GM12892 (cell line): ENCODE results near the gene TAS1R3.

ENCODE experiments used
- DNase-seq: peaks from one replicate; pipeline ENCODE4 v3.0.0; 2011; ENCODE audit not compliant: insufficient read length
- FAIRE-seq: peaks from 2 replicates; lab custom pipeline; 2011; peaks lifted over from hg19 to GRCh38; lab: Jason Lieb, UNC
- POLR2A ChIP-seq: IDR thresholded peaks from 2 replicates; pipeline ENCODE4 v1.6.1; 2011; ENCODE audit warnings: low read depth, low read length, control low read depth
- POLR2AphosphoS5 ChIP-seq: IDR thresholded peaks from 2 replicates; pipeline ENCODE4 v1.6.1; 2011; ENCODE audit warnings: low read depth, low read length, control low read depth
- TAF1 ChIP-seq: IDR thresholded peaks from 2 replicates; pipeline ENCODE4 v1.6.1; 2011; ENCODE audit warnings: low read depth, mild to moderate bottlenecking, control low read depth, low read length, borderline replicate concordance

The TAS1R3 gene

GRCh38 chr1:1345860-1346500 is 14.9 kb downstream of the TAS1R3 start:
- TF ChIP-seq POLR2A (no peak), TAF1 (no peak), POLR2AphosphoS5 (no peak)
- FAIRE-seq = no peak
- no peak for DNase-seq

GRCh38 chr1:1346501-1346890 is 15.4 kb downstream of the TAS1R3 start:
- TF ChIP-seq POLR2AphosphoS5 (no peak), TAF1 (no peak), POLR2A (no peak)
- FAIRE-seq (no peak), DNase-seq (no peak)

DNA sequence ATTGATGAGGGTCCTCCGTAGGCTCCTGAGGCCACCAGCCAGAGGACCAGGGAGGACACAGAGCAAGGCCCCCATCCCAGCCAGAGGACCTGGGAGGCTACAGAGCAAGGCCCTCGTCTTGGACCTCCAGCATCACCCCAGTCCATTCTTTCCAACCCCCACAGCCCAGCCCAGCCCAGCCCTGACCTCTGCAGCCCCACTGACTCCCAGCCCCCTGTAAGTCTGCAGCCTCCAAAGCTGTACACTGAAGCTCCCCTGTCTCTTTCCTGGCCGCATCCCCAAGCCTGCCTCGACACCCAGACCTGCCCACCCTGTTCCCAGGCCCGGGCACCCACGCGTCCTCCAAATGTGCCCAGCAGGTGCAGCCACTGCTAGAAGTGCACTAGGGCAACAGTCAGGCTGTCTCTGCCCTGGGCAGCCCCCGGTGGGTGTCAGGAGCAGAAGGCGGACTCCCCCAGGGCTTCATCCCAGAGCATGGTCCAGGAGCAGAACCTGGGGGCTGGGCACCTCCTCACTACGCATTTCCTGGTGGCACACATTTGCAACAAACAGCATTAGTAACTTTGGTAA is 16.0 kb downstream of the TAS1R3 start:
- no peak for TF ChIP-seq POLR2AphosphoS5
- TF ChIP-seq TAF1 = no peak
- FAIRE-seq (no peak), DNase-seq (no peak)

DNA sequence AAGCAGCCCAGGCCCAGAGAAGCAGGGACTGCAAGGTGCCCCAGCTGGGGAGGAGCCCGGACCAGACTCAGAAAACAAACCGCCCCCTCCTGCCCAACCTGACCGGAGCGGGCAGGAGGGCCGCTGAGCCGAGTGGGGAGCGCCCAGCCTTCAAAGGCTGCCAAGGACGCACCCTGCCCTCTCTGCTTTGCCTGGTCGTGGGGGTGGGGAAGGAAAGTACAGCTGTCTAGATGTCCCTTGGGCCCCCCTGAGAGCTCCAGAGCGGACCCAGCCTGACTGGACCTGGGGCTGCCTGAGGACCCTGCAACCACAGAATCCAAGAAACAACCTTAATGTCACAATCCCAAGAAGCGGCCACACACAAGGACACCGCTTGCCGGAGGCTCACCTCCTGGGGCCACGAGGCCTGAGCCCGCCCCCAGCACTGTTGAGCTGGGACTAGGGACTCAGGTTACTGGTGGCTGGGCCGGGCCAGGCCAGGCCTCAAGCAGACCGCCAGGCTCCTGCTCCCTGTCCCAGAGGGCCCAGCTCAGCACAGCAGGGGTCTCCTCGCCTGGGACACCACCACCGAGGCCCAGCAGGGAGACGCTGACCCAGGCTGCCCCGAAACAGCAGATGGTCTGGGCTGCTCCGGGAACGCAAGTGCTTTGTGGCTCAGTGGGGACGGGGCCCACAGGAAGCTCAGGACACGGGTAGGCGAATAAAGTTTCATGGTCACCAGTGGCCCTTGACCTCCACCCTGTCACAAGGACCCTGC is 16.8 kb downstream of the TAS1R3 start:
- DNase-seq (no peak), FAIRE-seq (no peak)
- TF ChIP-seq TAF1 (no peak), POLR2AphosphoS5 (no peak), POLR2A (no peak)

GRCh38 chr1:1348420-1349255 is 17.6 kb downstream of the TAS1R3 start:
- TF ChIP-seq TAF1 (no peak), POLR2AphosphoS5 (no peak), POLR2A (no peak)
- DNase-seq (no peak), FAIRE-seq (peak; percentile 24)

GRCh38 chr1:1349256-1350012 is 18.4 kb downstream of the TAS1R3 start, which contains the start of gene DVL1:
Gene DVL1 (minus strand): TSS chr1:1349418. CDS start chr1:1349065, 353 bp downstream.
- TF ChIP-seq POLR2AphosphoS5 = peak; percentile 48; the same call in 1 of the 2 replicates
- peak; percentile 57; the same call in 1 of the 2 replicates for TF ChIP-seq POLR2A
- no peak for TF ChIP-seq TAF1
- FAIRE-seq (peak; percentile 70), DNase-seq (peak; percentile 93)

DNA sequence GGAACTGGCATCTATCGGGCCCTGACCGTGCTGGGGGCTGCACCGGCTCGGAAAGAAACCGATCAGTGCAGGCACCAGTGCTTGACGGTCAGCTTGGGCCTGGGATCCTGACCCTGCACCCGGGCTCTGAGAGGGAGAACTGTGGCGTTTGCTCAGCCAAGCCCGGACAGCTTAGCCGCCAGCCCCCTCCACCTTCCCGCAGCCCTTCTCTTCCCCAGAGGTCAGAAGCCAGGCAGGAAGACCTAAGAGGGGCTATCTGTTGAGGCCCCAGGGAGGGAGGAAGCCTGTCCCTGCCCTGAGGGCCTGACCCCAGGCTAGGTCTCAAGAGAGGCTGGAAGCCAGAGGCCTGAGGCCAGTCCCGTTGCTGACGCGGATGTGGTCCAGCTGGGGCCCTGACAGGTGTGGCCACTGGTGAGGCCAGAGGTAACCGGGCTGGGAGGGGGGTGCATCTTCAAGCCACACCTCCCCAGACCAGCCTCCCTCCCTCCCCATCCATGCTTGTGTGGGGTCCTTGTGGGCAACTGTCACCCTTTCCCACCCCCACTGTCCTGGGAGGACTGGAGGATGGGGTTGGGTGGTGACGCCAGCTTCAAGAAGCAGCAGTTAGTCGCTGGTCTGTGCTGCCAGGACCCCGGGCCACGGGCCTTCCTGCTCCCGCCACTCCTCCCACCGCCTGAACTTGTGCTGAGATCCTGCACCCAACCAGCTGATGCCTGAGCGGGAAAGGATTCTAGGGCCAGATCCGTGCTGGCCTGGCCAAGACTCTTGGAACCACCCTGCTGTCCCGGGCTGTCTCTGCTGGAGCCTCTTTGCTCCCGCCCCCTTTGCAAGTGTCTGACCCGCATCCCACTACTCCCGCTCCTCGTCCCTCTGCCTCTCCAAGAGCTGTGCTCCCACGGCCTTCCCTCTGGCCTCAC is 20.7 kb downstream of the TAS1R3 start:
- TF ChIP-seq POLR2AphosphoS5 (no peak), TAF1 (no peak), POLR2A (no peak)
- no peak for DNase-seq
- no peak for FAIRE-seq

- FAIRE-seq = no peak
- TF ChIP-seq TAF1 (no peak), POLR2AphosphoS5 (no peak), POLR2A (no peak)
- no peak for DNase-seq
These were observed 21.8 kb downstream of the TAS1R3 start for GRCh38 chr1:1352786-1353388.

DNA sequence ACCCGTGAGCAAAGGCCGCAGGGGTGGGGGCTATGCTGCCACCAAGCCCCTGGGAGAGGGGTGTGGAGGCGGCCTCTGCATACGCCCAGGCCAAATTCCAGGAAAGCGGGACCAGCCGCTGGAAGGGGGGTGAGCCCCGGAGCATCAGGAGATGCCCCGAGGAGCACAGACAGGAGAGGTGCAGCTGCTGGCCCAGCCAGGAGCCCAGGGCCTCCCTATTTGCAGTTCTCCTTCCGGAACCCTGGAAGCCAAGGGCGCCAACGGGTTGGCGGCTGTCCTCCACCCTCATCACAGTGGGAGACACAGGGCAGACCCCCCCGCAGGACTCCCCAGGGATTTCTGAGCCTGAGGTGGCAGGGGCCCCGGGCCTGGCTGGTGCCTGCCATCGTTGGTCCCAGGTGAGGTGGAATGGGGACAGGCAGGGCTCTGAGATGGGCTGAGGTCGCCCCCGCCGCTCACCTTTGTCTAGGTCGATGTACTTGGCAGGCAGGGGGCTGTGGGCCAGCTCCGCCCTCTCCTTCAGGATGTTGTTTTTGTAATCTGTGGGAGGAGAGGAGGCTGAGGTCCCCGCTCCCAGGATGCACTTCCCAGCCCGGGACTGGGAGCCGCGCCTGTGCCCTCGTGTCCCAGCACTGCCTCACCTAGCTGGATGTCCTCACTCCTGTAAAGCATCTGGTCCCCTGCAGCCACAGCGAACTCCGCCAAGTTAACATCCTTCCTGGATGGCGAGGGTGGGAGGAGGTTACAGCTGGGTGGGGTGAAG is 22.5 kb downstream of the TAS1R3 start:
- no peak for TF ChIP-seq POLR2AphosphoS5
- no peak for TF ChIP-seq POLR2A
- TF ChIP-seq TAF1 = no peak
- DNase-seq (no peak), FAIRE-seq (no peak)
